ENCODE data around the gene ARHGEF4.

- TF ChIP-seq POLR2A (IDR thresholded peaks at IDR 0.05) (no peak), POLR2AphosphoS5 (IDR thresholded peaks at IDR 0.05) (no peak), CTCF (IDR thresholded peaks at IDR 0.05) (no peak)
Measured at GRCh38 chr2:130851624-130852382, 15.1 kb downstream of the ARHGEF4 start.

Measured in suprapubic skin (tissue), 4 donors.